ENCODE measurements around the gene FZD10. TPM values are rescaled to one million over a fixed set of nuclear protein-coding genes. Genes with fewer than 3 reads are reported as not detected.

The FZD10 gene
- total and polyA plus RNA-seq, 2 of the 4 experiments (the other 2 are of a cell fraction): not detected

GRCh38 chr12:130213249-130213648 lies 51.0 kb downstream of the FZD10 start:
- DNase-seq (no peak), ATAC-seq (ENCODE audit: low read depth) (no peak)
- H3K4me2 ChIP-seq (ENCODE audit: low read depth, low read length): no peak overlapping the region
- H3K18ac ChIP-seq (ENCODE audit: low read depth, low read length): no peak overlapping the region
- no peak overlapping the region for H3K23ac ChIP-seq (ENCODE audit: low read depth, low read length)
- dilution Hi-C loops (cut with HindIII; ENCODE audit: low sequenced_read_pairs, unreplicated experiment) (no loop called here), intact Hi-C loops (cut with micrococcal nuclease) (no loop called here), in situ Hi-C loops (cut with MboI; ENCODE audit: low sequenced_read_pairs) (no loop called here)
- H2AFZ ChIP-seq (replicated peaks; ENCODE audit: low read length, poor library complexity): no peak overlapping the region
- no peaks in the 10 kb centered on the region for H3K27me3 ChIP-seq (ENCODE audit: control insufficient read depth, insufficient read depth, low read length)
- no TSS peak for BruUV-seq (replicated peaks)
- H3K79me1 ChIP-seq (ENCODE audit: low read depth in 1 of 2, low read length in 2 of 2): no peaks in the 10 kb centered on the region
- no peak overlapping the region for H3K14ac ChIP-seq (replicated peaks; ENCODE audit: low read depth, low read length)
- no peak overlapping the region for H2AK5ac ChIP-seq (ENCODE audit: low read depth, low read length)
- no peak overlapping the region for H4K8ac ChIP-seq (ENCODE audit: low read depth in 2 of 2, low read length in 2 of 2)
- H3K27ac ChIP-seq (ENCODE audit: insufficient read depth, low read length): no peak overlapping the region
- no peak overlapping the region for H2AK9ac ChIP-seq (replicated peaks; ENCODE audit: low read depth, low read length, poor library complexity)
- no peak overlapping the region for H4K5ac ChIP-seq (ENCODE audit: low read depth, low read length)
- no peaks in the 10 kb centered on the region for H3K4me1 ChIP-seq (ENCODE audit: control insufficient read depth, insufficient read depth, low read length)
- H4K91ac ChIP-seq (ENCODE audit: insufficient read depth, low read depth, low read length): no peak overlapping the region
- no peak overlapping the region for H2BK20ac ChIP-seq (ENCODE audit: low read depth, low read length)
- WGBS, 2 experiments (ENCODE audit: extremely low coverage in 2 of 2, insufficient read length in 1 of 2): no CpG with 5 or more reads among the region's 4 CpGs
- TF ChIP-seq NFE2L2 (IDR thresholded peaks at IDR 0.05; ENCODE audit: low read depth, low read length) (no peak), MXI1 (IDR thresholded peaks at IDR 0.05; ENCODE audit: borderline replicate concordance, low read depth, low read length) (no peak), RAD21 (IDR thresholded peaks at IDR 0.05; ENCODE audit: low read length) (no peak), SMC3 (IDR thresholded peaks at IDR 0.05; ENCODE audit: low read depth, low read length) (no peak), CTCF (conservative IDR thresholded peaks at IDR 0.05; ENCODE audit: low read depth, low read length) (no peak), ELK1 (IDR thresholded peaks at IDR 0.05; ENCODE audit: borderline replicate concordance, low read depth, low read length) (no peak), RCOR1 (IDR thresholded peaks at IDR 0.05; ENCODE audit: insufficient replicate concordance, low read length) (no peak), POLR2A (IDR thresholded peaks at IDR 0.05; ENCODE audit: low read depth, low read length) (no peak), RFX5 (IDR thresholded peaks at IDR 0.05; ENCODE audit: low read depth, low read length) (no peak), MAZ (IDR thresholded peaks at IDR 0.05; ENCODE audit: borderline replicate concordance, low read depth, low read length) (no peak), FOS (IDR thresholded peaks at IDR 0.05; ENCODE audit: low read depth, low read length) (no peak), BHLHE40 (IDR thresholded peaks at IDR 0.05; ENCODE audit: low read depth, low read length) (no peak), USF2 (IDR thresholded peaks at IDR 0.05; ENCODE audit: low read depth, low read length) (no peak), MAFK (IDR thresholded peaks at IDR 0.05; ENCODE audit: low read depth, low read length) (no peak), CHD1 (IDR thresholded peaks at IDR 0.05; ENCODE audit: low read depth, low read length) (no peak), CEBPB (IDR thresholded peaks at IDR 0.05; ENCODE audit: low read depth, low read length) (no peak)
- H3K36me3 ChIP-seq (ENCODE audit: control insufficient read depth, insufficient read depth, low read length): no peaks in the 10 kb centered on the region
- no peak overlapping the region for H3K56ac ChIP-seq (ENCODE audit: extremely low read depth, insufficient read depth, low read length)
- H3K4me3 ChIP-seq (ENCODE audit: insufficient read depth, low read depth, low read length): no peak overlapping the region
- no peaks in the 10 kb centered on the region for H4K20me1 ChIP-seq (ENCODE audit: insufficient read depth, low read length)
- H3K9ac ChIP-seq (ENCODE audit: low read depth, low read length): no peak overlapping the region
- CTCF ChIA-PET: no interaction called here
- no peak overlapping the region for H2BK5ac ChIP-seq (ENCODE audit: low read depth, low read length, poor library complexity, severe bottlenecking)
- peaks cover 22% of the 10 kb centered on the region for H3K9me3 ChIP-seq (ENCODE audit: control insufficient read depth, insufficient read depth, low read length)
- POLR2A ChIA-PET (ENCODE audit: unreplicated experiment): no interaction called here
- no peaks in the 10 kb centered on the region for H3K9me1 ChIP-seq (ENCODE audit: insufficient read depth, low read length)
- no peak overlapping the region for H2BK15ac ChIP-seq (ENCODE audit: low read depth, low read length)
- no peak overlapping the region for H2BK120ac ChIP-seq (ENCODE audit: low read depth, low read length)
- H3K4ac ChIP-seq (ENCODE audit: low read depth, low read length): no peak overlapping the region

Measured in IMR-90 (cell line).